ENCODE measurements around the gene ST6GALNAC4. TPM values are rescaled to one million over a fixed set of nuclear protein-coding genes. Genes with fewer than 3 reads are reported as not detected.

Gene ST6GALNAC4
- total and polyA plus RNA-seq, 9 of the 15 experiments (the other 6 are each of a cell fraction or from before 2014, with no cell fraction given) = 2.6 to 43.1 (median 15.4) TPM

GRCh38 chr9:127917603-127918002, 762 bp upstream of the ST6GALNAC4 start:
- no TSS peak for BruUV-seq (replicated peaks)
- Histone ChIP-seq H3K27me3 (ENCODE audit: control insufficient read depth in 2 of 2, insufficient read depth in 2 of 2, low read length in 2 of 2) (no peaks in the 10 kb centered on the region), H3K27ac (ENCODE audit: extremely low read depth, low read depth, low read length) (no peak overlapping the region), H4K20me1 (replicated peaks; ENCODE audit: control insufficient read depth, insufficient read depth, low read length) (no peaks in the 10 kb centered on the region), H3K9me1 (ENCODE audit: control insufficient read depth, insufficient read depth, low read length) (no peaks in the 10 kb centered on the region), H3K9me3 (replicated peaks; ENCODE audit: control insufficient read depth, insufficient read depth, low read depth, low read length) (no peaks in the 10 kb centered on the region), H2AFZ (ENCODE audit: low read depth, low read length) (peak overlapping the region; percentile 63), H3K9ac (ENCODE audit: insufficient read depth in 1 of 2, low read depth in 2 of 2, low read length in 2 of 2) (peak overlapping the region in 1 of 2 experiments; percentile 58; a peak in 1 of 4 replicates), H3K79me2 (ENCODE audit: control insufficient read depth, insufficient read depth, low read length) (peaks cover 17% of the 10 kb centered on the region), H3K4me2 (ENCODE audit: insufficient read depth, low read length) (peak overlapping the region; percentile 71; the same call in 1 of the 2 replicates), H3K4me1 (replicated peaks in 1 of 2; ENCODE audit: control insufficient read depth in 2 of 2, insufficient read depth in 2 of 2, low read length in 2 of 2) (peaks cover 38 to 57% of the 10 kb centered on the region in 2 experiments), H3K4me3 (no peak overlapping the region), H3K36me3 (ENCODE audit: control insufficient read depth, insufficient read depth, low read length) (peaks cover 16% of the 10 kb centered on the region; the same call in 2 of the 3 replicates)
- ChIA-PET POLR2A (interaction anchor here (1.0 to 1.2 kb wide), 3 partner anchors 13 to 19 kb away, joined by 3 to 5 read pairs (median 4); no protein-coding TSS in a partner anchor), CTCF (ENCODE audit: low intra/inter-chr PET ratio) (no interaction called here)
- no peak for TF ChIP-seq STAT5A (IDR thresholded peaks at IDR 0.05; ENCODE audit: borderline replicate concordance, low read length)
- no peak for TF ChIP-seq ATF7 (IDR thresholded peaks at IDR 0.05)
- TF ChIP-seq ZNF57 (CRISPR knock-in tag; IDR thresholded peaks at IDR 0.05) = no peak
- no peak for TF ChIP-seq SMARCA5 (IDR thresholded peaks at IDR 0.05)
- intact Hi-C loops (cut with micrococcal nuclease) = loop anchor here (2.0 to 10.0 kb wide), 3 partner anchors 21 to 413 kb away; no protein-coding TSS in a partner anchor
- WGBS (ENCODE audit: insufficient coverage, low coverage, missing lambda C conversion rate) = 46% methylated on average over 6 of the region's 6 CpGs
- no peak for DNase-seq (ENCODE audit: extremely low read depth in 1 of 4, low spot score in 3 of 4)
- FAIRE-seq = no peak
- no peak for ATAC-seq
- in situ Hi-C loops (cut with MboI) = loop anchor here (5.0 to 25.0 kb wide), 3 partner anchors 180 to 980 kb away; partner anchors contain the start of gene TOR2A
